Liver (tissue), 3 donors: Measurements from ENCODE around the gene ANO10.

Experiments used
- FOXA1 ChIP-seq: IDR thresholded peaks from 2 replicates; pipeline ENCODE4 v1.6.1; 2016; ENCODE audit warnings: antibody characterized with exemption
- GABPA ChIP-seq, 2 donors: IDR thresholded peaks in 1 of 2; conservative IDR thresholded peaks in 1 of 2; 2 replicates each; pipeline ENCODE4 v1.6.1; 2016; ENCODE audit warnings: antibody characterized with exemption in 2 of 2, mild to moderate bottlenecking in 1 of 2, moderate library complexity in 1 of 2
- JUND ChIP-seq, 2 donors: IDR thresholded peaks; 2 replicates each; pipeline ENCODE4 v1.6.1; 2016; ENCODE audit warnings: antibody characterized with exemption in 2 of 2
- RAD21 ChIP-seq, 2 donors: IDR thresholded peaks; 2 replicates each; pipeline ENCODE4 v1.6.1; 2016; ENCODE audit warnings: antibody characterized with exemption in 2 of 2, mild to moderate bottlenecking in 2 of 2
- RXRA ChIP-seq, 2 donors: IDR thresholded peaks; 2 replicates each; pipeline ENCODE4 v1.6.1; 2017 to 2018; ENCODE audit warnings: antibody characterized with exemption in 2 of 2, mild to moderate bottlenecking in 1 of 2
- SP1 ChIP-seq: IDR thresholded peaks from 2 replicates; pipeline ENCODE4 v1.6.1; 2018; ENCODE audit warnings: antibody characterized with exemption, mild to moderate bottlenecking
- TAF1 ChIP-seq: conservative IDR thresholded peaks from 2 replicates; pipeline ENCODE4 v1.6.1; 2016; ENCODE audit warnings: antibody characterized with exemption, mild to moderate bottlenecking
- TF ChIP-seq, protein P1 (sequence below): fragments of 150-350 bp; IDR thresholded peaks from 2 replicates; pipeline ENCODE4 v1.5.1; 2017; ENCODE audit warnings: improper control_type of control experiment, low read depth, low read length; ENCODE audit not compliant: missing input control
- TF ChIP-seq, protein P2 (sequence below): IDR thresholded peaks from 2 replicates; pipeline ENCODE4 v1.6.1; 2016; ENCODE audit warnings: antibody characterized with exemption
- TF ChIP-seq, protein P3 (sequence below): IDR thresholded peaks from 2 replicates; pipeline ENCODE4 v1.6.1; 2016; ENCODE audit warnings: antibody characterized with exemption
- TF ChIP-seq, protein P4 (sequence below): IDR thresholded peaks from 2 replicates; pipeline ENCODE4 v1.6.1; 2016; ENCODE audit warnings: antibody characterized with exemption, mild to moderate bottlenecking
- TF ChIP-seq, protein P5 (sequence below): IDR thresholded peaks from 2 replicates; pipeline ENCODE4 v1.6.1; 2016; ENCODE audit warnings: antibody characterized with exemption
- donor health status: healthy.
- donor health status: healthy.

DNA sequence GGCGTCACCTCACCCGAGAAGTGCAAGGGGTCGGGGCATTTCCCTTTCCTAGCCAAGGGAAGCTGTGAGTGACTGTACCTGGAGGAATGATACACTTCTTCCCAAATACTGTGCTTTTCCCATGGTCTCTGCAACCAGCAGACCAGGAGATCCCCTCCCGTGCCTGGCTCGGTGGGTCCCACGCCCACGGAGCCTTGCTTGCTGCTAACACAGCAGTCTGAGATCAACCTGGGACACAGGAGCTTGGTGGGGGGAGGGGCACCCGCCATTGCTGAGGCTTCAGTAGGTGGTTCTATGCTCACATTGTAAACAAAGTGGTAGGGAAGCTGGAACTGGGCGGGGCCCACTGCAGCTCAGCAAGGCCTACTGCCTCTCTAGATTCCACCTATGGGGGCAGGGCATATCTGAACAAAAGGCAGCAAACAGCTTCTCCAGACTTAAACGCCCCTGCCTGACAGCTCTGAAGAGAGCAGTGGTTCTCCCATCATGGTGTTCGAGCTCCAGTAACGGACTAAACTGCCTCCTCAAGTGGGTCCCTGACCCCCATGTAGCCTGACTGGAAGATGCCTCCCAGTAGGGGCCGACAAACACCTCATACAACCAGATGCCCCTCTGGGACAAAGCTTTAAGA is 37.6 kb upstream of the ANO10 start:
- TF ChIP-seq, protein P1, sequence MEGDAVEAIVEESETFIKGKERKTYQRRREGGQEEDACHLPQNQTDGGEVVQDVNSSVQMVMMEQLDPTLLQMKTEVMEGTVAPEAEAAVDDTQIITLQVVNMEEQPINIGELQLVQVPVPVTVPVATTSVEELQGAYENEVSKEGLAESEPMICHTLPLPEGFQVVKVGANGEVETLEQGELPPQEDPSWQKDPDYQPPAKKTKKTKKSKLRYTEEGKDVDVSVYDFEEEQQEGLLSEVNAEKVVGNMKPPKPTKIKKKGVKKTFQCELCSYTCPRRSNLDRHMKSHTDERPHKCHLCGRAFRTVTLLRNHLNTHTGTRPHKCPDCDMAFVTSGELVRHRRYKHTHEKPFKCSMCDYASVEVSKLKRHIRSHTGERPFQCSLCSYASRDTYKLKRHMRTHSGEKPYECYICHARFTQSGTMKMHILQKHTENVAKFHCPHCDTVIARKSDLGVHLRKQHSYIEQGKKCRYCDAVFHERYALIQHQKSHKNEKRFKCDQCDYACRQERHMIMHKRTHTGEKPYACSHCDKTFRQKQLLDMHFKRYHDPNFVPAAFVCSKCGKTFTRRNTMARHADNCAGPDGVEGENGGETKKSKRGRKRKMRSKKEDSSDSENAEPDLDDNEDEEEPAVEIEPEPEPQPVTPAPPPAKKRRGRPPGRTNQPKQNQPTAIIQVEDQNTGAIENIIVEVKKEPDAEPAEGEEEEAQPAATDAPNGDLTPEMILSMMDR, result no peak
- TF ChIP-seq RXRA (IDR thresholded peaks at IDR 0.05) (no peak), SP1 (no peak), TAF1 (no peak), GABPA (IDR thresholded peaks at IDR 0.05 in 1 of 2, conservative IDR thresholded peaks at IDR 0.05 in 1 of 2) (no peak), JUND (IDR thresholded peaks at IDR 0.05) (no peak), RAD21 (IDR thresholded peaks at IDR 0.05) (no peak), FOXA1 (no peak)
- TF ChIP-seq, protein P2, sequence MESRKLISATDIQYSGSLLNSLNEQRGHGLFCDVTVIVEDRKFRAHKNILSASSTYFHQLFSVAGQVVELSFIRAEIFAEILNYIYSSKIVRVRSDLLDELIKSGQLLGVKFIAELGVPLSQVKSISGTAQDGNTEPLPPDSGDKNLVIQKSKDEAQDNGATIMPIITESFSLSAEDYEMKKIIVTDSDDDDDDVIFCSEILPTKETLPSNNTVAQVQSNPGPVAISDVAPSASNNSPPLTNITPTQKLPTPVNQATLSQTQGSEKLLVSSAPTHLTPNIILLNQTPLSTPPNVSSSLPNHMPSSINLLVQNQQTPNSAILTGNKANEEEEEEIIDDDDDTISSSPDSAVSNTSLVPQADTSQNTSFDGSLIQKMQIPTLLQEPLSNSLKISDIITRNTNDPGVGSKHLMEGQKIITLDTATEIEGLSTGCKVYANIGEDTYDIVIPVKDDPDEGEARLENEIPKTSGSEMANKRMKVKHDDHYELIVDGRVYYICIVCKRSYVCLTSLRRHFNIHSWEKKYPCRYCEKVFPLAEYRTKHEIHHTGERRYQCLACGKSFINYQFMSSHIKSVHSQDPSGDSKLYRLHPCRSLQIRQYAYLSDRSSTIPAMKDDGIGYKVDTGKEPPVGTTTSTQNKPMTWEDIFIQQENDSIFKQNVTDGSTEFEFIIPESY, result no peak
- TF ChIP-seq, protein P3, sequence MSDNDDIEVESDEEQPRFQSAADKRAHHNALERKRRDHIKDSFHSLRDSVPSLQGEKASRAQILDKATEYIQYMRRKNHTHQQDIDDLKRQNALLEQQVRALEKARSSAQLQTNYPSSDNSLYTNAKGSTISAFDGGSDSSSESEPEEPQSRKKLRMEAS, result no peak
- TF ChIP-seq, protein P4, sequence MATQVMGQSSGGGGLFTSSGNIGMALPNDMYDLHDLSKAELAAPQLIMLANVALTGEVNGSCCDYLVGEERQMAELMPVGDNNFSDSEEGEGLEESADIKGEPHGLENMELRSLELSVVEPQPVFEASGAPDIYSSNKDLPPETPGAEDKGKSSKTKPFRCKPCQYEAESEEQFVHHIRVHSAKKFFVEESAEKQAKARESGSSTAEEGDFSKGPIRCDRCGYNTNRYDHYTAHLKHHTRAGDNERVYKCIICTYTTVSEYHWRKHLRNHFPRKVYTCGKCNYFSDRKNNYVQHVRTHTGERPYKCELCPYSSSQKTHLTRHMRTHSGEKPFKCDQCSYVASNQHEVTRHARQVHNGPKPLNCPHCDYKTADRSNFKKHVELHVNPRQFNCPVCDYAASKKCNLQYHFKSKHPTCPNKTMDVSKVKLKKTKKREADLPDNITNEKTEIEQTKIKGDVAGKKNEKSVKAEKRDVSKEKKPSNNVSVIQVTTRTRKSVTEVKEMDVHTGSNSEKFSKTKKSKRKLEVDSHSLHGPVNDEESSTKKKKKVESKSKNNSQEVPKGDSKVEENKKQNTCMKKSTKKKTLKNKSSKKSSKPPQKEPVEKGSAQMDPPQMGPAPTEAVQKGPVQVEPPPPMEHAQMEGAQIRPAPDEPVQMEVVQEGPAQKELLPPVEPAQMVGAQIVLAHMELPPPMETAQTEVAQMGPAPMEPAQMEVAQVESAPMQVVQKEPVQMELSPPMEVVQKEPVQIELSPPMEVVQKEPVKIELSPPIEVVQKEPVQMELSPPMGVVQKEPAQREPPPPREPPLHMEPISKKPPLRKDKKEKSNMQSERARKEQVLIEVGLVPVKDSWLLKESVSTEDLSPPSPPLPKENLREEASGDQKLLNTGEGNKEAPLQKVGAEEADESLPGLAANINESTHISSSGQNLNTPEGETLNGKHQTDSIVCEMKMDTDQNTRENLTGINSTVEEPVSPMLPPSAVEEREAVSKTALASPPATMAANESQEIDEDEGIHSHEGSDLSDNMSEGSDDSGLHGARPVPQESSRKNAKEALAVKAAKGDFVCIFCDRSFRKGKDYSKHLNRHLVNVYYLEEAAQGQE, result no peak
- TF ChIP-seq, protein P5, sequence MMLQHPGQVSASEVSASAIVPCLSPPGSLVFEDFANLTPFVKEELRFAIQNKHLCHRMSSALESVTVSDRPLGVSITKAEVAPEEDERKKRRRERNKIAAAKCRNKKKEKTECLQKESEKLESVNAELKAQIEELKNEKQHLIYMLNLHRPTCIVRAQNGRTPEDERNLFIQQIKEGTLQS, result no peak
